ENCODE measurements around the gene CACNA1B.

DNA sequence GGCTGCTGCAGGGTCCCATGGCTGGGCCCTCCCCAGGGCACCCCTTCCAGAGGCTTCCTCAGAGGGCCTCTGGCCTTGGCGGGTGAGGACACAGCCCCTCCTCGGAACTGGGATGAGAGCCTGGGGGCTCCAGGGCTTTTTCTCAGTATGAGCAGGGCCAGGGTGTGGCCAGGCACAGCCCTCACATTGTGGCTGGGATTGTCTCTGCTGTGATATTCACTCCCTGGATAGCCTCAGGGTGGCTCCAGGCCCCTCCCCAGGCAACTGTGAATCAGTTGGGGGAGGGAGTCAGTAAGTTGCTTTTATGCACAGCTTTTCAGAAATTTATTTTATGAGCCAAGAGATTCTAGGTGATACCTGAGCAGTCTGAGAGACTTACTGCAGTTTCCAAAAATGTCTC is 135.7 kb downstream of the CACNA1B start:
- TF ChIP-seq ZSCAN12 (CRISPR knock-in tag; IDR thresholded peaks at IDR 0.05) (no peak), EZH2 (conservative IDR thresholded peaks at IDR 0.05; ENCODE audit: low read depth, low read length) (no peak), ZEB1 (IDR thresholded peaks at IDR 0.05; ENCODE audit: insufficient replicate concordance, low read depth) (no peak), GTF2F1 (IDR thresholded peaks at IDR 0.05; ENCODE audit: low read length) (no peak), POLR2A (IDR thresholded peaks at IDR 0.05; ENCODE audit: insufficient read depth in 1 of 2, low read depth in 2 of 2, low read length in 2 of 2) (no peak)
- TF ChIP-seq, protein P1, sequence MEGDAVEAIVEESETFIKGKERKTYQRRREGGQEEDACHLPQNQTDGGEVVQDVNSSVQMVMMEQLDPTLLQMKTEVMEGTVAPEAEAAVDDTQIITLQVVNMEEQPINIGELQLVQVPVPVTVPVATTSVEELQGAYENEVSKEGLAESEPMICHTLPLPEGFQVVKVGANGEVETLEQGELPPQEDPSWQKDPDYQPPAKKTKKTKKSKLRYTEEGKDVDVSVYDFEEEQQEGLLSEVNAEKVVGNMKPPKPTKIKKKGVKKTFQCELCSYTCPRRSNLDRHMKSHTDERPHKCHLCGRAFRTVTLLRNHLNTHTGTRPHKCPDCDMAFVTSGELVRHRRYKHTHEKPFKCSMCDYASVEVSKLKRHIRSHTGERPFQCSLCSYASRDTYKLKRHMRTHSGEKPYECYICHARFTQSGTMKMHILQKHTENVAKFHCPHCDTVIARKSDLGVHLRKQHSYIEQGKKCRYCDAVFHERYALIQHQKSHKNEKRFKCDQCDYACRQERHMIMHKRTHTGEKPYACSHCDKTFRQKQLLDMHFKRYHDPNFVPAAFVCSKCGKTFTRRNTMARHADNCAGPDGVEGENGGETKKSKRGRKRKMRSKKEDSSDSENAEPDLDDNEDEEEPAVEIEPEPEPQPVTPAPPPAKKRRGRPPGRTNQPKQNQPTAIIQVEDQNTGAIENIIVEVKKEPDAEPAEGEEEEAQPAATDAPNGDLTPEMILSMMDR (CRISPR knock-in tag; IDR thresholded peaks at IDR 0.05), result no peak
- TF ChIP-seq, protein P2, sequence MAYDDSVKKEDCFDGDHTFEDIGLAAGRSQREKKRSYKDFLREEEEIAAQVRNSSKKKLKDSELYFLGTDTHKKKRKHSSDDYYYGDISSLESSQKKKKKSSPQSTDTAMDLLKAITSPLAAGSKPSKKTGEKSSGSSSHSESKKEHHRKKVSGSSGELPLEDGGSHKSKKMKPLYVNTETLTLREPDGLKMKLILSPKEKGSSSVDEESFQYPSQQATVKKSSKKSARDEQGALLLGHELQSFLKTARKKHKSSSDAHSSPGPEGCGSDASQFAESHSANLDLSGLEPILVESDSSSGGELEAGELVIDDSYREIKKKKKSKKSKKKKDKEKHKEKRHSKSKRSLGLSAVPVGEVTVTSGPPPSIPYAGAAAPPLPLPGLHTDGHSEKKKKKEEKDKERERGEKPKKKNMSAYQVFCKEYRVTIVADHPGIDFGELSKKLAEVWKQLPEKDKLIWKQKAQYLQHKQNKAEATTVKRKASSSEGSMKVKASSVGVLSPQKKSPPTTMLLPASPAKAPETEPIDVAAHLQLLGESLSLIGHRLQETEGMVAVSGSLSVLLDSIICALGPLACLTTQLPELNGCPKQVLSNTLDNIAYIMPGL (CRISPR knock-in tag; IDR thresholded peaks at IDR 0.05; ENCODE audit: borderline replicate concordance in 1 of 2, low read depth in 1 of 2), result no peak

Data from HepG2 (cell line).